ENCODE data around the gene TECPR1.

The TECPR1 gene

GRCh38 chr7:98251601-98252424, at the start of gene TECPR1:
TECPR1 (minus strand) TSS chr7:98252232; CDS start chr7:98246146, 6,086 bp downstream.
- H3K27ac ChIP-seq: peak within 1 kb of the TSS; percentile 87
- no peak for TF ChIP-seq CTCF (conservative IDR thresholded peaks at IDR 0.05)

- no peak overlapping the region for H3K27ac ChIP-seq
- no peak for TF ChIP-seq CTCF (conservative IDR thresholded peaks at IDR 0.05)
Measured at GRCh38 chr7:98300595-98301372, 48.8 kb upstream of the TECPR1 start.

- TF ChIP-seq CTCF (conservative IDR thresholded peaks at IDR 0.05): no peak
- peak overlapping the region; percentile 64 for H3K27ac ChIP-seq
Measured at GRCh38 chr7:98297626-98298286, 45.7 kb upstream of the TECPR1 start.

- peak overlapping the region; percentile 64 for H3K27ac ChIP-seq
- no peak for TF ChIP-seq CTCF (conservative IDR thresholded peaks at IDR 0.05)
Measured at GRCh38 chr7:98296833-98297232, 44.8 kb upstream of the TECPR1 start.

GRCh38 chr7:98295467-98296192, 43.6 kb upstream of the TECPR1 start:
- TF ChIP-seq CTCF (conservative IDR thresholded peaks at IDR 0.05): no peak

GRCh38 chr7:98294798-98295382, 42.9 kb upstream of the TECPR1 start:
- TF ChIP-seq CTCF (conservative IDR thresholded peaks at IDR 0.05): peak; percentile 89
- peak overlapping the region; percentile 64 for H3K27ac ChIP-seq

More at GRCh38 chr7:98295467-98296192, 43.6 kb upstream of the TECPR1 start:
- peak overlapping the region; percentile 64 for H3K27ac ChIP-seq

All from VCaP (cell line).